ENCODE data around the gene PPP6R1.
A peak's percentile ranks its signal among the peaks of the same experiment; 100 is the strongest.

The PPP6R1 gene

GRCh38 chr19:55266840-55267239 lies 8.0 kb upstream of the PPP6R1 start:
- Histone ChIP-seq H3K36me3 (ENCODE audit: control insufficient read depth in 2 of 2, insufficient read depth in 2 of 2, low read length in 2 of 2) (peaks cover 7 to 10% of the 10 kb centered on the region in 2 donors), H3K9ac (ENCODE audit: low read length in 2 of 2) (no peak overlapping the region), H3K4me1 (ENCODE audit: control insufficient read depth, insufficient read depth, low read length) (no peaks in the 10 kb centered on the region), H3K9me3 (ENCODE audit: control insufficient read depth in 2 of 2, low read length in 2 of 2) (no peaks in the 10 kb centered on the region), H3K4me3 (ENCODE audit: low read length in 2 of 2) (no peak overlapping the region), H3K27me3 (ENCODE audit: control insufficient read depth in 1 of 2, insufficient read depth in 2 of 2, low read length in 2 of 2) (no peaks in the 10 kb centered on the region), H3K27ac (ENCODE audit: low read length) (no peak overlapping the region)

- H3K27ac ChIP-seq (ENCODE audit: low read length), result no peak overlapping the region
- H3K36me3 ChIP-seq (ENCODE audit: control insufficient read depth in 2 of 2, insufficient read depth in 2 of 2, low read length in 2 of 2), result peaks cover 7 to 10% of the 10 kb centered on the region in 2 donors
- no peaks in the 10 kb centered on the region for H3K27me3 ChIP-seq (ENCODE audit: control insufficient read depth in 1 of 2, insufficient read depth in 2 of 2, low read length in 2 of 2)
- no peak overlapping the region for H3K4me3 ChIP-seq (ENCODE audit: low read length in 2 of 2)
- H3K4me1 ChIP-seq (ENCODE audit: control insufficient read depth, insufficient read depth, low read length), result no peaks in the 10 kb centered on the region
- H3K9me3 ChIP-seq (ENCODE audit: control insufficient read depth in 2 of 2, low read length in 2 of 2), result no peaks in the 10 kb centered on the region
- no peak overlapping the region for H3K9ac ChIP-seq (ENCODE audit: low read length in 2 of 2)
These were observed 7.6 kb upstream of the PPP6R1 start for GRCh38 chr19:55266404-55266803.

- Histone ChIP-seq H3K4me3 (ENCODE audit: low read length in 2 of 2) (no peak overlapping the region), H3K4me1 (ENCODE audit: control insufficient read depth, insufficient read depth, low read length) (no peaks in the 10 kb centered on the region), H3K9ac (ENCODE audit: low read length in 2 of 2) (no peak overlapping the region), H3K27ac (ENCODE audit: low read length) (no peak overlapping the region), H3K27me3 (ENCODE audit: control insufficient read depth in 1 of 2, insufficient read depth in 2 of 2, low read length in 2 of 2) (no peaks in the 10 kb centered on the region), H3K36me3 (ENCODE audit: control insufficient read depth in 2 of 2, insufficient read depth in 2 of 2, low read length in 2 of 2) (peaks cover 7 to 10% of the 10 kb centered on the region in 2 donors), H3K9me3 (ENCODE audit: control insufficient read depth in 2 of 2, low read length in 2 of 2) (no peaks in the 10 kb centered on the region)
These were observed 7.0 kb upstream of the PPP6R1 start for GRCh38 chr19:55265723-55266386.

- Histone ChIP-seq H3K9me3 (ENCODE audit: control insufficient read depth in 2 of 2, low read length in 2 of 2) (no peaks in the 10 kb centered on the region), H3K27me3 (ENCODE audit: control insufficient read depth in 1 of 2, insufficient read depth in 2 of 2, low read length in 2 of 2) (no peaks in the 10 kb centered on the region), H3K9ac (ENCODE audit: low read length in 2 of 2) (no peak overlapping the region), H3K4me1 (ENCODE audit: control insufficient read depth, insufficient read depth, low read length) (peaks cover under 1% of the 10 kb centered on the region), H3K27ac (ENCODE audit: low read length) (no peak overlapping the region), H3K4me3 (ENCODE audit: low read length in 2 of 2) (no peak overlapping the region), H3K36me3 (ENCODE audit: control insufficient read depth in 2 of 2, insufficient read depth in 2 of 2, low read length in 2 of 2) (peaks cover 7 to 10% of the 10 kb centered on the region in 2 donors)
These were observed 6.4 kb upstream of the PPP6R1 start for GRCh38 chr19:55265173-55265572.

- H3K36me3 ChIP-seq (ENCODE audit: control insufficient read depth in 2 of 2, insufficient read depth in 2 of 2, low read length in 2 of 2), result peaks cover 5 to 7% of the 10 kb centered on the region in 2 donors
- H3K9me3 ChIP-seq (ENCODE audit: control insufficient read depth in 2 of 2, low read length in 2 of 2), result no peaks in the 10 kb centered on the region
- no peak overlapping the region for H3K27ac ChIP-seq (ENCODE audit: low read length)
- H3K9ac ChIP-seq (ENCODE audit: low read length in 2 of 2), result no peak overlapping the region
- H3K4me1 ChIP-seq (ENCODE audit: control insufficient read depth, insufficient read depth, low read length), result peaks cover 7% of the 10 kb centered on the region
- H3K4me3 ChIP-seq (ENCODE audit: low read length in 2 of 2), result no peak overlapping the region
- H3K27me3 ChIP-seq (ENCODE audit: control insufficient read depth in 1 of 2, insufficient read depth in 2 of 2, low read length in 2 of 2), result no peaks in the 10 kb centered on the region
These were observed 5.7 kb upstream of the PPP6R1 start for GRCh38 chr19:55264531-55264930.

GRCh38 chr19:55262359-55262758 lies 3.5 kb upstream of the PPP6R1 start:
- peaks cover 2 to 4% of the 10 kb centered on the region in 2 donors for H3K36me3 ChIP-seq (ENCODE audit: control insufficient read depth in 2 of 2, insufficient read depth in 2 of 2, low read length in 2 of 2)
- H3K27ac ChIP-seq (ENCODE audit: low read length), result no peak overlapping the region
- H3K9ac ChIP-seq (ENCODE audit: low read length in 2 of 2), result no peak overlapping the region
- H3K27me3 ChIP-seq (ENCODE audit: control insufficient read depth in 1 of 2, insufficient read depth in 2 of 2, low read length in 2 of 2), result no peaks in the 10 kb centered on the region
- H3K4me3 ChIP-seq (ENCODE audit: low read length in 2 of 2), result no peak overlapping the region
- peaks cover 18% of the 10 kb centered on the region for H3K4me1 ChIP-seq (ENCODE audit: control insufficient read depth, insufficient read depth, low read length)
- no peaks in the 10 kb centered on the region for H3K9me3 ChIP-seq (ENCODE audit: control insufficient read depth in 2 of 2, low read length in 2 of 2)

- H3K36me3 ChIP-seq (ENCODE audit: control insufficient read depth in 2 of 2, insufficient read depth in 2 of 2, low read length in 2 of 2), result peaks cover 2 to 4% of the 10 kb centered on the region in 2 donors
- H3K27me3 ChIP-seq (ENCODE audit: control insufficient read depth in 1 of 2, insufficient read depth in 2 of 2, low read length in 2 of 2), result no peaks in the 10 kb centered on the region
- no peaks in the 10 kb centered on the region for H3K9me3 ChIP-seq (ENCODE audit: control insufficient read depth in 2 of 2, low read length in 2 of 2)
- peaks cover 24% of the 10 kb centered on the region for H3K4me1 ChIP-seq (ENCODE audit: control insufficient read depth, insufficient read depth, low read length)
- H3K27ac ChIP-seq (ENCODE audit: low read length), result no peak overlapping the region
- H3K9ac ChIP-seq (ENCODE audit: low read length in 2 of 2), result no peak overlapping the region
- H3K4me3 ChIP-seq (ENCODE audit: low read length in 2 of 2), result no peak overlapping the region
These were observed 2.9 kb upstream of the PPP6R1 start for GRCh38 chr19:55261671-55262126.

GRCh38 chr19:55259540-55260210 lies 858 bp upstream of the PPP6R1 start:
- Histone ChIP-seq H3K36me3 (ENCODE audit: control insufficient read depth in 2 of 2, insufficient read depth in 2 of 2, low read length in 2 of 2) (peaks cover 0 to 4% of the 10 kb centered on the region in 2 donors), H3K27ac (ENCODE audit: low read length) (peak overlapping the region; percentile 92), H3K9ac (ENCODE audit: low read length in 2 of 2) (peak overlapping the region; percentile 74 to 90), H3K4me1 (ENCODE audit: control insufficient read depth, insufficient read depth, low read length) (peaks cover 43% of the 10 kb centered on the region), H3K27me3 (ENCODE audit: control insufficient read depth in 1 of 2, insufficient read depth in 2 of 2, low read length in 2 of 2) (no peaks in the 10 kb centered on the region), H3K4me3 (ENCODE audit: low read length in 2 of 2) (peak overlapping the region; percentile 56 to 86), H3K9me3 (ENCODE audit: control insufficient read depth in 2 of 2, low read length in 2 of 2) (no peaks in the 10 kb centered on the region)

GRCh38 chr19:55258476-55258827 lies 365 bp downstream of the PPP6R1 start:
- Histone ChIP-seq H3K9ac (ENCODE audit: low read length in 2 of 2) (peak overlapping the region; percentile 86 to 90), H3K4me1 (ENCODE audit: control insufficient read depth, insufficient read depth, low read length) (peaks cover 49% of the 10 kb centered on the region), H3K4me3 (ENCODE audit: low read length in 2 of 2) (peak overlapping the region; percentile 81 to 86), H3K27me3 (ENCODE audit: control insufficient read depth in 1 of 2, insufficient read depth in 2 of 2, low read length in 2 of 2) (no peaks in the 10 kb centered on the region), H3K9me3 (ENCODE audit: control insufficient read depth in 2 of 2, low read length in 2 of 2) (no peaks in the 10 kb centered on the region), H3K36me3 (ENCODE audit: control insufficient read depth in 2 of 2, insufficient read depth in 2 of 2, low read length in 2 of 2) (peaks cover 0 to 3% of the 10 kb centered on the region in 2 donors), H3K27ac (ENCODE audit: low read length) (peak overlapping the region; percentile 92)

- Histone ChIP-seq H3K9me3 (ENCODE audit: control insufficient read depth in 2 of 2, low read length in 2 of 2) (no peaks in the 10 kb centered on the region), H3K27ac (ENCODE audit: low read length) (peak overlapping the region; percentile 46), H3K27me3 (ENCODE audit: control insufficient read depth in 1 of 2, insufficient read depth in 2 of 2, low read length in 2 of 2) (no peaks in the 10 kb centered on the region), H3K36me3 (ENCODE audit: control insufficient read depth in 2 of 2, insufficient read depth in 2 of 2, low read length in 2 of 2) (no peaks in the 10 kb centered on the region), H3K4me3 (ENCODE audit: low read length in 2 of 2) (peak overlapping the region; percentile 73 to 86), H3K4me1 (ENCODE audit: control insufficient read depth, insufficient read depth, low read length) (peaks cover 49% of the 10 kb centered on the region), H3K9ac (ENCODE audit: low read length in 2 of 2) (peak overlapping the region; percentile 79 to 86)
These were observed 1.1 kb downstream of the PPP6R1 start for GRCh38 chr19:55257461-55258420.

Measured in stomach smooth muscle (tissue), 2 donors.